ENCODE results near the gene FGGY. TPM values are rescaled to one million over a fixed set of nuclear protein-coding genes. Genes with fewer than 3 reads are reported as not detected.

FGGY gene
- total RNA-seq, 1 experiment from 2014 or later: 14.6 TPM

- Histone ChIP-seq H3K9ac (ENCODE audit: extremely low read depth, insufficient read length, low read length) (no peak overlapping the region), H3T11ph (ENCODE audit: low read length) (no peak overlapping the region), H3K23ac (ENCODE audit: insufficient read length, low read depth, low read length) (no peak overlapping the region), H2AFZ (ENCODE audit: low read length) (no peak overlapping the region), H3K23me2 (ENCODE audit: insufficient read length, low read depth, low read length, poor library complexity, severe bottlenecking) (no peaks in the 10 kb centered on the region), H3K79me2 (ENCODE audit: insufficient read depth, low read length) (no peaks in the 10 kb centered on the region), H4K20me1 (ENCODE audit: control insufficient read depth, insufficient read depth, insufficient read length) (no peaks in the 10 kb centered on the region), H4K5ac (ENCODE audit: insufficient read length, low read depth, low read length) (no peak overlapping the region), H2BK5ac (ENCODE audit: insufficient read length, low read length) (no peak overlapping the region), H4K91ac (ENCODE audit: insufficient read length, low read depth, low read length) (no peak overlapping the region), H2BK12ac (ENCODE audit: insufficient read length, low read depth, low read length) (no peak overlapping the region), H2BK15ac (ENCODE audit: low read depth, low read length) (no peak overlapping the region), H4K8ac (replicated peaks; ENCODE audit: insufficient read length, low read depth, low read length) (no peak overlapping the region), H3K18ac (ENCODE audit: insufficient read length, low read depth, low read length) (no peak overlapping the region), H3K27me3 (ENCODE audit: insufficient read depth, low read length) (no peaks in the 10 kb centered on the region), H2AK5ac (ENCODE audit: insufficient read length, low read length) (no peak overlapping the region), H3K27ac (ENCODE audit: insufficient read length, low read depth, low read length) (no peak overlapping the region), H3K14ac (ENCODE audit: insufficient read depth, low read length) (no peak overlapping the region), H3K79me1 (ENCODE audit: insufficient read depth, low read depth, low read length, poor library complexity, severe bottlenecking) (no peaks in the 10 kb centered on the region), H2BK20ac (ENCODE audit: low read depth, low read length, poor library complexity, severe bottlenecking) (no peak overlapping the region), H3K4ac (ENCODE audit: low read depth, low read length) (no peak overlapping the region), H2BK120ac (ENCODE audit: low read depth, low read length, poor library complexity, severe bottlenecking) (no peak overlapping the region), H3K4me1 (ENCODE audit: insufficient read depth, low read length) (no peaks in the 10 kb centered on the region), H3K56ac (ENCODE audit: insufficient read length, low read depth, low read length) (no peak overlapping the region), H3K4me2 (ENCODE audit: insufficient read depth, insufficient read length, low read length) (no peak overlapping the region), H3K9me3 (ENCODE audit: control insufficient read depth, low read depth, low read length) (no peaks in the 10 kb centered on the region)
- Mint-ChIP-seq H3K27ac (no peak overlapping the region), H3K4me1 (peaks cover 5 to 6% of the 10 kb centered on the region in 2 experiments; a peak in 3 of 4 replicates), H3K27me3 (ENCODE audit: low read depth) (no peaks in the 10 kb centered on the region), H3K4me3 (no peak overlapping the region), H3K36me3 (ENCODE audit: insufficient read depth in 1 of 3, low read depth in 3 of 3) (no peaks in the 10 kb centered on the region), H3K9me3 (no peaks in the 10 kb centered on the region)
- WGBS (ENCODE audit: extremely low coverage, insufficient read length, low lambda C conversion rate): no CpG with 5 or more reads among the region's 3 CpGs
- TF ChIP-seq CTCF (conservative IDR thresholded peaks at IDR 0.05): no peak
- DNase-seq: no peak
Observed at GRCh38 chr1:59288046-59288445, 8.8 kb upstream of the FGGY start.
